ENCODE measurements around the gene B3GNT7. TPM values are rescaled to one million over a fixed set of nuclear protein-coding genes. Genes with fewer than 3 reads are reported as not detected.
"Not testable (repeated sequence)": the region's sequence is repeated elsewhere in the genome, so short reads cannot be mapped to it uniquely, and the experiment has no call there.

Gene B3GNT7
- total and polyA plus RNA-seq, 10 donors: 0.96 to 17.5 (median 11.4) TPM

DNA sequence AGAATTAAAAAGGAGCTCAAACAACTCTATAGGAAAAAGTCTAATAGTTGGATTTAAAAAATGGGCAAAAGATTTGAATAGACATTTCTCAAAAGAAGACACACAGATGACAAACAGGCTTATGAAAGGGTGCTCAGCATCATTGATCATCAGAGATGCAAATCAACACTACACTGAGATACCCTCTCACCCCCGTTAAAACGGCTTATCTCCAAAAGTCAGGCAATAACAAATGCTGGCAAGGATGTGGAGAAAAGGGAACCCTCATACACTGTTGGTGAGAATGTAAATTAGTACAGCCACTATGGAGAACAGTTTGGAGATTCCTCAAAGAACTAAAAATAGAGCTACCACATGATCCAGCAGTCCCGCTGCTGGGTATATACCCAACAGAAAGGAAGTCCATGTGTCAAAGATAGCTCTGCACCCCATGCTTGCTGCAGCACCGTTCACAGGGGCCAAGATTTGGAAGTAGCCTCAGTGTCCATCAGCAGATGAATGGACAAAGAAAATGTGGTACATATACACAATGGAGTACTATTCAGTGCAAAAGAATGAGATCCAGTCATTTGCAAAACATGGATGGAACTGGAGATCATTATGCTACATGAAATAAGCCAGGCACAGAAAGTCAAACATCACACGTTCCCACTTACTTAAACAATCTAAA is 46.7 kb upstream of the B3GNT7 start:
- no peak for DNase-seq
- intact Hi-C loops (cut with DNase I; ENCODE audit: low total_unique reads): no loop called here

DNA sequence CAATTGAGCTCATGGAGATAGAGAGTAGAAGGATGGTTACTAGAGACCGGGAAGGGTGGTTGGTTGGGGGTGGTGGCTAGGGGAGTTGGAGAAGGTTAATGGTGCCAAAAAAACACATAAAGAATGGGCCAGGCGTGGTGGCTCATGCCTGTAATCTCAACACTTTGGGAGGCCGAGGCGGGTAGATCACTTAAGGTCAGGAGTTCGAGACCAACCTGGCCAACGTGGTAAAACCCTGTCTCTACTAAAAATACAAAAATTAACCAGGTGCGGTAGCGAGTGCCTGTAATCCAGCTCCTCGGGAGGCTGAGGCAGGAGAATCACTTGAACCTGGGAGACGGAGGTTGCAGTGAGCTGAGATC is 46.2 kb upstream of the B3GNT7 start:
- H3K27ac ChIP-seq; DNase-seq; H3K27me3 ChIP-seq (replicated peaks in 1 of 7); intact Hi-C loops (cut with DNase I; ENCODE audit: low total_unique reads); H3K4me1 ChIP-seq; H3K9me3 ChIP-seq; H3K36me3 ChIP-seq; H3K4me3 ChIP-seq: not testable (repeated sequence)
- WGBS, 5 donors: 93 to 95% (median 94%) methylated on average over 10 of the region's 10 CpGs

More for the DNA sequence above, 46.7 kb upstream of the B3GNT7 start:
- Histone ChIP-seq H3K4me1 (peaks cover 0 to 7% (median 0%) of the 10 kb centered on the region in 6 donors), H3K27ac (no peak overlapping the region), H3K27me3 (replicated peaks in 1 of 7) (no peaks in the 10 kb centered on the region), H3K36me3 (no peaks in the 10 kb centered on the region), H3K9me3 (no peaks in the 10 kb centered on the region), H3K4me3 (no peak overlapping the region)
- 38 to 59% (median 47%) methylated on average over 5 of the region's 5 CpGs for WGBS, 5 donors
- TF ChIP-seq POLR2A (IDR thresholded peaks at IDR 0.05) (no peak), POLR2AphosphoS5 (IDR thresholded peaks at IDR 0.05) (no peak)
- TF ChIP-seq, protein P1, sequence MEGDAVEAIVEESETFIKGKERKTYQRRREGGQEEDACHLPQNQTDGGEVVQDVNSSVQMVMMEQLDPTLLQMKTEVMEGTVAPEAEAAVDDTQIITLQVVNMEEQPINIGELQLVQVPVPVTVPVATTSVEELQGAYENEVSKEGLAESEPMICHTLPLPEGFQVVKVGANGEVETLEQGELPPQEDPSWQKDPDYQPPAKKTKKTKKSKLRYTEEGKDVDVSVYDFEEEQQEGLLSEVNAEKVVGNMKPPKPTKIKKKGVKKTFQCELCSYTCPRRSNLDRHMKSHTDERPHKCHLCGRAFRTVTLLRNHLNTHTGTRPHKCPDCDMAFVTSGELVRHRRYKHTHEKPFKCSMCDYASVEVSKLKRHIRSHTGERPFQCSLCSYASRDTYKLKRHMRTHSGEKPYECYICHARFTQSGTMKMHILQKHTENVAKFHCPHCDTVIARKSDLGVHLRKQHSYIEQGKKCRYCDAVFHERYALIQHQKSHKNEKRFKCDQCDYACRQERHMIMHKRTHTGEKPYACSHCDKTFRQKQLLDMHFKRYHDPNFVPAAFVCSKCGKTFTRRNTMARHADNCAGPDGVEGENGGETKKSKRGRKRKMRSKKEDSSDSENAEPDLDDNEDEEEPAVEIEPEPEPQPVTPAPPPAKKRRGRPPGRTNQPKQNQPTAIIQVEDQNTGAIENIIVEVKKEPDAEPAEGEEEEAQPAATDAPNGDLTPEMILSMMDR (IDR thresholded peaks at IDR 0.05 in 8 of 11, conservative IDR thresholded peaks at IDR 0.05 in 3 of 11): no peak

DNA sequence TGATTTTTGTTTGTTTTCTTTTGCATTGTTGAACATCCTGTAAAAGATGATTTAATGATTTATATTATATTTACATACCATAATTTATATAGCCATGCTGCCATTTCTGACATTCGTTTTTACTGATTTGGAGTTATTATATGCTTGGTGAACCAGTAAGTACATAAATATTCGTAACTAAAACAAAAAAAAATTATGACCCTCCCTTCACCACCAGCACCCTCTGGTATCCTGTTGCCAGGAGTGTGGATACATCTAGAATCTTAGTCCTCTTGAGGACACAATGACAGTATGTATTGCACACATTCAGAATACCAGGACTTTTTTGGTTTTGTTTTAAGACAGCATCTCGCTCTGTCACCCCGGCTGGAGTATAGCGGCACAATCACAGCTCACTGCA is 43.9 kb upstream of the B3GNT7 start:
- intact Hi-C loops (cut with DNase I; ENCODE audit: low total_unique reads): no loop called here
- 85 to 98% (median 92%) methylated on average over 5 of the region's 5 CpGs for WGBS, 5 donors
- Histone ChIP-seq H3K27ac (no peak overlapping the region), H3K4me1 (peaks cover 0 to 7% (median 0%) of the 10 kb centered on the region in 6 donors), H3K36me3 (no peaks in the 10 kb centered on the region), H3K4me3 (no peak overlapping the region), H3K9me3 (no peaks in the 10 kb centered on the region), H3K27me3 (replicated peaks in 1 of 7) (no peaks in the 10 kb centered on the region)
- no peak for DNase-seq
- TF ChIP-seq, protein P1 (IDR thresholded peaks at IDR 0.05 in 8 of 11, conservative IDR thresholded peaks at IDR 0.05 in 3 of 11): no peak
- TF ChIP-seq POLR2A (IDR thresholded peaks at IDR 0.05) (no peak), POLR2AphosphoS5 (IDR thresholded peaks at IDR 0.05) (no peak)

DNA sequence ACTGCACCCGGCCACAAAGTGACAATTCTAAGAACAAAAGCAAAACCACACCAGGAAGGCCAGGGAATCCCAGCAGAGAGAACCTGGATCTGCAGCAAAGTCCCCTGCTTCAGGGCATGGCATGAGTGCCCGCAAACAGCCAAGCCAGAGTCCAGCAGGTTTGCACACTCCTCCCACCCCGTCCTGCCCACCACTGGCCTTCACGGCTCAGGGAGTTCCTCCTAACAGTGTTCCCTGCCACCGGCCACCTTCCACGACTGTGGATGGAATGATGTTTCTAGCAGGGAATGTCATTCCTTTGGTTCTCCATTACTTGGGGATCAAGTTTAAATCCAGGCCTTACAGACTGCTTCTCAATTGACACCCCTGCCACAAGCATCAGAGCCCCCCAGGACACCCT is 42.0 kb upstream of the B3GNT7 start:
- Histone ChIP-seq H3K27me3 (replicated peaks in 1 of 7) (no peaks in the 10 kb centered on the region), H3K36me3 (no peaks in the 10 kb centered on the region), H3K9me3 (no peaks in the 10 kb centered on the region), H3K27ac (no peak overlapping the region), H3K4me3 (no peak overlapping the region), H3K4me1 (peaks cover 0 to 5% (median 0%) of the 10 kb centered on the region in 6 donors)
- no peak for DNase-seq
- intact Hi-C loops (cut with DNase I; ENCODE audit: low total_unique reads): no loop called here
- WGBS, 5 donors: 89 to 100% (median 92%) methylated on average over 3 to 5 of the region's 6 CpGs
- TF ChIP-seq POLR2AphosphoS5 (IDR thresholded peaks at IDR 0.05) (no peak), POLR2A (IDR thresholded peaks at IDR 0.05) (no peak)
- TF ChIP-seq, protein P1 (IDR thresholded peaks at IDR 0.05 in 8 of 11, conservative IDR thresholded peaks at IDR 0.05 in 3 of 11): no peak

Measured in spleen (tissue), 11 donors.